WTC11 (cell line): Measurements from ENCODE around the gene FNDC11. TPM values are rescaled to one million over a fixed set of nuclear protein-coding genes. Genes with fewer than 3 reads are reported as not detected.

Source experiments
- ATAC-seq: fragments of 200-7000 bp; cut with Tn5 transposase; 2 replicates; pipeline ENCODE4 v1.10.0; 2021; ENCODE audit warnings: mild to moderate bottlenecking, moderate library complexity
- CTCF ChIA-PET: fragments of 300-600 bp; sonication (Branson Sonifier 250); formaldehyde crosslinking; loops from one replicate; lab custom pipeline; 2021; ENCODE audit warnings: antibody characterized with exemption; lab: Charles Lee
- POLR2A ChIA-PET: fragments of 350-600 bp; sonication (Branson Sonifier 250); formaldehyde crosslinking; loops from one replicate; lab custom pipeline; 2021; ENCODE audit warnings: antibody characterized with exemption; lab: Charles Lee
- DNase-seq: peaks from one replicate; pipeline ENCODE4 v3.0.0; 2021; ENCODE audit warnings: low spot score
- H3K27ac Mint-ChIP-seq: 2 replicates; pipeline ENCODE4 v1.8.0; 2021; ENCODE audit warnings: mixed read lengths
- H3K27me3 Mint-ChIP-seq: 2 replicates; pipeline ENCODE4 v1.8.0; 2021; ENCODE audit warnings: low read depth, mild to moderate bottlenecking, moderate library complexity, mixed read lengths
- H3K36me3 Mint-ChIP-seq: 2 replicates; pipeline ENCODE4 v1.8.0; 2021; ENCODE audit warnings: mixed read lengths
- H3K4me1 Mint-ChIP-seq: 2 replicates; pipeline ENCODE4 v1.8.0; 2022; ENCODE audit warnings: mixed read lengths
- H3K4me3 Mint-ChIP-seq: 2 replicates; pipeline ENCODE4 v1.8.0; 2021; ENCODE audit warnings: mild to moderate bottlenecking, moderate library complexity, mixed read lengths
- H3K9me3 Mint-ChIP-seq: 2 replicates; pipeline ENCODE4 v1.8.0; 2021; ENCODE audit warnings: mixed read lengths
- ARID4B ChIP-seq: sonication (generic); formaldehyde crosslinking; IDR thresholded peaks from 2 replicates; pipeline ENCODE4 v1.8.0; 2023; ENCODE audit warnings: missing genetic modification reagents, mild to moderate bottlenecking, borderline replicate concordance
- CTCF ChIP-seq: fragments of 200-600 bp; IDR thresholded peaks from 2 replicates; pipeline ENCODE4 v1.8.0; 2022; ENCODE audit warnings: antibody characterized with exemption
- ETV6 ChIP-seq: sonication (generic); formaldehyde crosslinking; IDR thresholded peaks from 2 replicates; pipeline ENCODE4 v1.8.1; 2022; ENCODE audit warnings: mild to moderate bottlenecking, missing genetic modification reagents
- FOXJ3 ChIP-seq: sonication (generic); formaldehyde crosslinking; IDR thresholded peaks from 2 replicates; pipeline ENCODE4 v1.9.0; 2021; ENCODE audit warnings: missing genetic modification reagents, mild to moderate bottlenecking, borderline replicate concordance
- GABPB1 ChIP-seq: sonication (generic); formaldehyde crosslinking; IDR thresholded peaks from 2 replicates; pipeline ENCODE4 v1.8.1; 2023; ENCODE audit warnings: mild to moderate bottlenecking, missing genetic modification reagents
- HMGXB4 ChIP-seq: sonication (generic); formaldehyde crosslinking; IDR thresholded peaks from 2 replicates; pipeline ENCODE4 v1.8.1; 2023; ENCODE audit warnings: mild to moderate bottlenecking, moderate library complexity, missing genetic modification reagents
- JUN ChIP-seq: sonication (generic); formaldehyde crosslinking; IDR thresholded peaks from 2 replicates; pipeline ENCODE4 v1.8.0; 2023; ENCODE audit warnings: mild to moderate bottlenecking, missing genetic modification reagents
- MAX ChIP-seq: sonication (generic); formaldehyde crosslinking; IDR thresholded peaks from 2 replicates; pipeline ENCODE4 v1.8.0; 2022; ENCODE audit warnings: mild to moderate bottlenecking, missing genetic modification reagents
- MYBL2 ChIP-seq: sonication (generic); formaldehyde crosslinking; IDR thresholded peaks from 2 replicates; pipeline ENCODE4 v1.8.1; 2023; ENCODE audit warnings: mild to moderate bottlenecking, moderate library complexity, missing genetic modification reagents
- NFYB ChIP-seq: sonication (generic); formaldehyde crosslinking; conservative IDR thresholded peaks from 2 replicates; pipeline ENCODE4 v1.8.0; 2022; ENCODE audit warnings: low read depth, missing genetic modification reagents
- PREB ChIP-seq: sonication (generic); formaldehyde crosslinking; IDR thresholded peaks from 2 replicates; pipeline ENCODE4 v1.8.1; 2022; ENCODE audit warnings: mild to moderate bottlenecking, missing genetic modification reagents, moderate library complexity, borderline replicate concordance
- RELA ChIP-seq: sonication (generic); formaldehyde crosslinking; IDR thresholded peaks from 2 replicates; pipeline ENCODE4 v1.8.1; 2022; ENCODE audit warnings: missing genetic modification reagents, mild to moderate bottlenecking, borderline replicate concordance
- SMAD3 ChIP-seq: sonication (generic); formaldehyde crosslinking; IDR thresholded peaks from 2 replicates; pipeline ENCODE4 v1.8.0; 2022; ENCODE audit warnings: missing genetic modification reagents, mild to moderate bottlenecking, borderline replicate concordance
- SP1 ChIP-seq: sonication (generic); formaldehyde crosslinking; conservative IDR thresholded peaks from 2 replicates; pipeline ENCODE4 v1.8.1; 2022; ENCODE audit warnings: missing genetic modification reagents
- TEAD1 ChIP-seq: sonication (generic); formaldehyde crosslinking; IDR thresholded peaks from 2 replicates; pipeline ENCODE4 v1.8.0; 2022; ENCODE audit warnings: mild to moderate bottlenecking, missing genetic modification reagents
- TEAD4 ChIP-seq: sonication (generic); formaldehyde crosslinking; IDR thresholded peaks from 2 replicates; pipeline ENCODE4 v1.8.0; 2022; ENCODE audit warnings: mild to moderate bottlenecking, missing genetic modification reagents
- ZNF232 ChIP-seq: sonication (generic); formaldehyde crosslinking; IDR thresholded peaks from 2 replicates; pipeline ENCODE4 v1.8.0; 2022; ENCODE audit warnings: mild to moderate bottlenecking, missing genetic modification reagents
- ZNF423 ChIP-seq: fragments of 250-450 bp; sonication (Bioruptor Pico); IDR thresholded peaks from 2 replicates; pipeline ENCODE4 v2.1.2; 2022; ENCODE audit warnings: mild to moderate bottlenecking, moderate library complexity
- total RNA-seq: library from RNA; stranded (reverse); gene quantifications from 3 replicates; pipeline ENCODE4 v1.2.3, GENCODE V29; 2021

The FNDC11 gene
- total RNA-seq, 1 experiment from 2014 or later, result 3.8 TPM

- no peak for TF ChIP-seq ARID4B (CRISPR knock-in tag)
- TF ChIP-seq, all 79 proteins: peak for 0
Observed at GRCh38 chr20:63536241-63536977, 17.6 kb upstream of the FNDC11 start (continued).

- ChIA-PET POLR2A (interaction anchor here (0.6 to 1.4 kb wide), 2 partner anchors 29 to 318 kb away, joined by 3 read pairs; no protein-coding TSS in a partner anchor), CTCF (interaction anchor here (0.9 to 5.0 kb wide), 45 partner anchors 8 to 526 kb away, joined by 3 to 81 read pairs (median 8); partner anchors contain the start of genes ARFRP1, HELZ2, PPDPF and PRPF6)
- ATAC-seq (no peak), DNase-seq (no peak)
- no peaks in the 10 kb centered on the region for H3K27me3 Mint-ChIP-seq
- TF ChIP-seq FOXJ3 (CRISPR knock-in tag) (no peak), RELA (peak; percentile 44; the same call in 1 of the 2 replicates), JUN (CRISPR knock-in tag) (no peak)
- H3K4me3 Mint-ChIP-seq, result peak within 1 kb of the TSS; percentile 49
- 0 out of 2 replicates have a peak within 1 kb of the TSS, but pooled peaks have one; percentile 45 for H3K27ac Mint-ChIP-seq
- H3K36me3 Mint-ChIP-seq, result no peaks in the 10 kb centered on the region
- 0 out of 2 replicates have a peak, but pooled peaks cover 2% of the 10 kb centered on the region for H3K4me1 Mint-ChIP-seq
- no peaks in the 10 kb centered on the region for H3K9me3 Mint-ChIP-seq
Observed at GRCh38 chr20:63536997-63537524, 16.9 kb upstream of the FNDC11 start, which contains the start of gene PTK6. Gene PTK6 (minus strand): TSS chr20:63537376. CDS start chr20:63537314, 62 bp downstream.

- H3K27ac Mint-ChIP-seq, result no peak overlapping the region
- H3K4me1 Mint-ChIP-seq, result 0 out of 2 replicates have a peak, but pooled peaks cover 2% of the 10 kb centered on the region
- H3K36me3 Mint-ChIP-seq, result no peaks in the 10 kb centered on the region
- ATAC-seq (peak; percentile 84), DNase-seq (peak; percentile 87)
- no peaks in the 10 kb centered on the region for H3K9me3 Mint-ChIP-seq
- ChIA-PET CTCF (interaction anchor here (0.6 to 5.0 kb wide), 76 partner anchors 8 to 754 kb away, joined by 3 to 81 read pairs (median 5); partner anchors contain the start of genes ARFRP1, GMEB2, HELZ2 and PPDPF), POLR2A (interaction anchor here (1.4 kb wide), 2 partner anchors 15 to 318 kb away, joined by 3 to 4 read pairs; no protein-coding TSS in a partner anchor)
- TF ChIP-seq ZNF423 (CRISPR knock-in tag), result peak; percentile 93
- no peak for TF ChIP-seq HMGXB4 (CRISPR knock-in tag)
- peak; percentile 64; the same call in 1 of the 2 replicates for TF ChIP-seq SP1 (CRISPR knock-in tag)
- TF ChIP-seq ZNF232 (CRISPR knock-in tag), result no peak
- TF ChIP-seq PREB (CRISPR knock-in tag), result no peak
- no peak for TF ChIP-seq TEAD4
- peak; percentile 93 for TF ChIP-seq CTCF
- TF ChIP-seq GABPB1, result peak; percentile 35; the same call in 1 of the 2 replicates
- TF ChIP-seq TEAD1 (CRISPR knock-in tag), result no peak
- 0 out of 2 replicates have a peak, but pooled peaks have one; percentile 45 for TF ChIP-seq MAX
- TF ChIP-seq NFYB (CRISPR knock-in tag), result no peak
- no peak for TF ChIP-seq SMAD3 (CRISPR knock-in tag)
- TF ChIP-seq ETV6, result peak; percentile 83
- TF ChIP-seq MYBL2 (CRISPR knock-in tag), result peak; percentile 40; the same call in 1 of the 2 replicates
- no peaks in the 10 kb centered on the region for H3K27me3 Mint-ChIP-seq
- peak overlapping the region; percentile 49 for H3K4me3 Mint-ChIP-seq
Observed at GRCh38 chr20:63537525-63538203, 16.3 kb upstream of the FNDC11 start.
